Fibroblast of lung (primary cell): ENCODE results near the gene PGAM1.

Experiments used
- EZH2 ChIP-seq: IDR thresholded peaks from 2 replicates; pipeline ENCODE4 v1.5.1; 2012; ENCODE audit warnings: low read length, control low read depth, mild to moderate bottlenecking; ENCODE audit errors: missing control alignments
- TF ChIP-seq, protein P1 (sequence below), 2 donors: IDR thresholded peaks in 1 of 2; conservative IDR thresholded peaks in 1 of 2; 1 replicate in 1 of 2; 2 replicates in 1 of 2; pipeline ENCODE4 v1.5.1; 2011 to 2012; ENCODE audit warnings: low read length in 2 of 2, control low read depth in 1 of 2, inconsistent platforms in 1 of 2, low read depth in 1 of 2, mild to moderate bottlenecking in 1 of 2

DNA sequence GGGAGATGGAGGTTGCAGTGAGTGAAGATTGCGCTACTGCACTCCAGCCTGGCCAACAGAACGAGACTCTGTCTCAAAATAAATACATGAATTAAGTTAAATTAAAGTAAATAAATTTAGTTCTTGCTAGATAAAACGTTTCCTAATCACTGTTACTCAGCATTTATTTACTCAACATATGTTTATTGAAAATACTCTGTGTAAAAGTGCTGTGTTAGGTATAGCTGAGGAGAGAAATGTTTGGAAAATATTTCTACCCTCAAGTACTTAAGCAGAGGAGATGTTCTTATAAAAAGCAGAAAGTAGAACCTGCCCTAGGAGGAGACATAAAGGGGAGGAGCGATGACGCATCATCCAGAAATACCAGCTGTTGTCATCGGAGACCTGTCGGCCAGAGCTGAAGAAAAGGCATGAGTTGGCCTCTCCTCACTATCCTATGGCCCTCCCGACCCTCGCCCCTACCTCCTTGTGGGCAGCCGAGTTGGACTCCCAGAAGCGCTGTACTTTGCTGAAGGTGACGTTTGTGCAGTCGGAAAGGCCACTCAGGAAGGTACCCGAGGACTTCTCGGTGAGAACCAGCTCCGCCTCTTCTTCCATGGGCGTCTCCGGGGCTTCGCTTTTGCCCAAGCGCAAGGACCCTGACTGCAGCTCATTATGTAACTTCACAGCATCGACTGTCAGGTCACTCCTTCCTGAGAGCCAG lies 26.0 kb upstream of the PGAM1 start:
- TF ChIP-seq, protein P1, sequence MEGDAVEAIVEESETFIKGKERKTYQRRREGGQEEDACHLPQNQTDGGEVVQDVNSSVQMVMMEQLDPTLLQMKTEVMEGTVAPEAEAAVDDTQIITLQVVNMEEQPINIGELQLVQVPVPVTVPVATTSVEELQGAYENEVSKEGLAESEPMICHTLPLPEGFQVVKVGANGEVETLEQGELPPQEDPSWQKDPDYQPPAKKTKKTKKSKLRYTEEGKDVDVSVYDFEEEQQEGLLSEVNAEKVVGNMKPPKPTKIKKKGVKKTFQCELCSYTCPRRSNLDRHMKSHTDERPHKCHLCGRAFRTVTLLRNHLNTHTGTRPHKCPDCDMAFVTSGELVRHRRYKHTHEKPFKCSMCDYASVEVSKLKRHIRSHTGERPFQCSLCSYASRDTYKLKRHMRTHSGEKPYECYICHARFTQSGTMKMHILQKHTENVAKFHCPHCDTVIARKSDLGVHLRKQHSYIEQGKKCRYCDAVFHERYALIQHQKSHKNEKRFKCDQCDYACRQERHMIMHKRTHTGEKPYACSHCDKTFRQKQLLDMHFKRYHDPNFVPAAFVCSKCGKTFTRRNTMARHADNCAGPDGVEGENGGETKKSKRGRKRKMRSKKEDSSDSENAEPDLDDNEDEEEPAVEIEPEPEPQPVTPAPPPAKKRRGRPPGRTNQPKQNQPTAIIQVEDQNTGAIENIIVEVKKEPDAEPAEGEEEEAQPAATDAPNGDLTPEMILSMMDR (conservative IDR thresholded peaks at IDR 0.05 in 1 of 2, IDR thresholded peaks at IDR 0.05 in 1 of 2; ENCODE audit: low read depth in 1 of 2, low read length in 2 of 2), result no peak
- TF ChIP-seq EZH2, result no peak
